Right lobe of liver (tissue), 6 donors: ENCODE results near the gene CHST11. TPM values are rescaled to one million over a fixed set of nuclear protein-coding genes. Genes with fewer than 3 reads are reported as not detected.

Source experiments
- ATAC-seq, 4 donors: fragments of 200-7000 bp; cut with Tn5 transposase; one replicate each; pipeline ENCODE4 v1.9.1; 2020; ENCODE audit warnings: mild to moderate bottlenecking in 4 of 4, moderate library complexity in 4 of 4
- DNase-seq, 3 donors: peaks; one replicate each; pipeline ENCODE4 v3.0.0-alpha.2; 2020
- H3K27ac ChIP-seq, 3 donors: fragments of 200-600 bp; one replicate each; pipeline ENCODE4 v1.8.0; 2022
- H3K27me3 ChIP-seq, 2 donors: fragments of 200-600 bp; one replicate each; pipeline ENCODE4 v1.8.0; 2022
- H3K36me3 ChIP-seq, 4 donors: fragments of 200-600 bp; sonication (generic) in 1 of 4; one replicate each; pipeline versions ENCODE4 v1.5.1 to v1.8.0; 2017 to 2022; ENCODE audit warnings: control low read depth in 1 of 4
- H3K4me1 ChIP-seq, 4 donors: fragments of 200-600 bp; sonication (generic) in 1 of 4; one replicate each; pipeline versions ENCODE4 v1.5.1 to v1.8.0; 2017 to 2022; ENCODE audit warnings: control low read depth in 1 of 4
- H3K4me3 ChIP-seq, 3 donors: fragments of 200-600 bp; one replicate each; pipeline ENCODE4 v1.8.0; 2022
- H3K9me3 ChIP-seq, 4 donors: fragments of 200-600 bp; sonication (generic) in 1 of 4; one replicate each; pipeline versions ENCODE4 v1.5.1 to v1.8.0; 2017 to 2022; ENCODE audit warnings: control low read depth in 1 of 4
- POLR2A ChIP-seq: fragments of 450-650 bp; IDR thresholded peaks from one replicate; pipeline ENCODE4 v1.6.1; 2017; ENCODE audit warnings: antibody characterized with exemption, mild to moderate bottlenecking
- WGBS: methylation state at CpG from one replicate; pipeline ENCODE4 v1.1.6; 2018; ENCODE audit warnings: low coverage, low lambda C conversion rate; ENCODE audit not compliant: insufficient coverage; ENCODE audit errors: missing lambda C conversion rate; 5-methylcytosine and 5-hydroxymethylcytosine counted together
- intact Hi-C, 2 donors: fragments of 100-400 bp; cut with DNase I; formaldehyde crosslinking; loops; one replicate each; pipeline versions ENCODE4 v1.11.2 to v1.14.1; 2022
- total RNA-seq, 6 experiments: library from RNA; depleted of rRNA in 2 of 6; stranded (reverse); fragments of >200 nt in 2 of 6; fragmentation: NEBNext Ultra II Directional in 3 of 6; extraction: Animal tissue kit (Norgen Biotek cat#: 25700) in 3 of 6; gene quantifications; one replicate each; pipeline versions ENCODE4 v1.1.0 to v1.2.4, GENCODE V29; 2016 to 2023
- TF ChIP-seq, protein P1 (sequence below), 4 donors: fragments of 200-600 bp in 3 of 4; fragments of 450-650 bp in 1 of 4; IDR thresholded peaks; one replicate each; pipeline versions ENCODE4 v1.5.1 to v1.8.0; 2016 to 2022; ENCODE audit warnings: antibody characterized with exemption in 4 of 4, mild to moderate bottlenecking in 2 of 4
- donor health status: DM: no; HTN: yes; CAD: no.
- donor health status: DM: no; HTN: no; CAD: no.
- donor health status: DM: no; HTN: no; CAD: no.
- donor health status: DM: no; HTN: yes; CAD: no.
- donor health status: DM: no; HTN: yes; CAD: no.

Gene CHST11
- total RNA-seq, 6 experiments from 2014 or later, result 0.57 to 10.4 (median 3.5) TPM

- Histone ChIP-seq H3K4me1 (no peaks in the 10 kb centered on the region), H3K27ac (no peak overlapping the region), H3K9me3 (no peaks in the 10 kb centered on the region), H3K4me3 (no peak overlapping the region), H3K27me3 (no peaks in the 10 kb centered on the region), H3K36me3 (no peaks in the 10 kb centered on the region)
- ATAC-seq (peak; percentile 36 to 55 (median 52)), DNase-seq (no peak)
- 65% methylated on average over 7 of the region's 7 CpGs for WGBS
- TF ChIP-seq, protein P1, sequence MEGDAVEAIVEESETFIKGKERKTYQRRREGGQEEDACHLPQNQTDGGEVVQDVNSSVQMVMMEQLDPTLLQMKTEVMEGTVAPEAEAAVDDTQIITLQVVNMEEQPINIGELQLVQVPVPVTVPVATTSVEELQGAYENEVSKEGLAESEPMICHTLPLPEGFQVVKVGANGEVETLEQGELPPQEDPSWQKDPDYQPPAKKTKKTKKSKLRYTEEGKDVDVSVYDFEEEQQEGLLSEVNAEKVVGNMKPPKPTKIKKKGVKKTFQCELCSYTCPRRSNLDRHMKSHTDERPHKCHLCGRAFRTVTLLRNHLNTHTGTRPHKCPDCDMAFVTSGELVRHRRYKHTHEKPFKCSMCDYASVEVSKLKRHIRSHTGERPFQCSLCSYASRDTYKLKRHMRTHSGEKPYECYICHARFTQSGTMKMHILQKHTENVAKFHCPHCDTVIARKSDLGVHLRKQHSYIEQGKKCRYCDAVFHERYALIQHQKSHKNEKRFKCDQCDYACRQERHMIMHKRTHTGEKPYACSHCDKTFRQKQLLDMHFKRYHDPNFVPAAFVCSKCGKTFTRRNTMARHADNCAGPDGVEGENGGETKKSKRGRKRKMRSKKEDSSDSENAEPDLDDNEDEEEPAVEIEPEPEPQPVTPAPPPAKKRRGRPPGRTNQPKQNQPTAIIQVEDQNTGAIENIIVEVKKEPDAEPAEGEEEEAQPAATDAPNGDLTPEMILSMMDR (IDR thresholded peaks at IDR 0.05), result no peak
- TF ChIP-seq POLR2A, result no peak
- intact Hi-C loops, result no loop called here
Measured at GRCh38 chr12:104682790-104683279, 226.1 kb downstream of the CHST11 start.

GRCh38 chr12:104683831-104684503 is 227.2 kb downstream of the CHST11 start:
- Histone ChIP-seq H3K4me3 (no peak overlapping the region), H3K4me1 (no peaks in the 10 kb centered on the region), H3K27ac (no peak overlapping the region), H3K9me3 (no peaks in the 10 kb centered on the region), H3K27me3 (no peaks in the 10 kb centered on the region), H3K36me3 (no peaks in the 10 kb centered on the region)
- DNase-seq (no peak), ATAC-seq (no peak)
- TF ChIP-seq, protein P1 (IDR thresholded peaks at IDR 0.05), result no peak
- TF ChIP-seq POLR2A, result no peak
- 58% methylated on average over 5 of the region's 5 CpGs for WGBS
- intact Hi-C loops, result no loop called here

DNA sequence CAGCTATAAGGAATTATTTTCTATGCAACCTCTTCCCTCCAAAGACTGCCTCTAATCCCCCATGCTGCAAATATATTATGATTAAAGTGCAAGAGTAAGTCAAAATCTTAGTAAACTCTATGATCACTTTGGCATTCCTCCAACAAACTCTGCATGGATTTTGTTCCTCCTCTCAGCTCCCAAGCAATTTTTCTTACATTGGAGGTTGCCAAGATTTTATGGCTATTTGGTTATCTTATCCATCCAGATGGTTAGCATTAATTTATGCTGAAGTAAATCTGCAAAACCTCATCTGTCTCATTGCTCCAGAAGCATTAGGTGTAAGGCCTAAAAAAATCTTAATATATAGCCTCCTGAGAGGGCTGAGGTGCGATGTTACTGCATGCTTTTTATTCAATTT is 228.1 kb downstream of the CHST11 start:
- DNase-seq, result no peak
- 78% methylated on average over 1 of the region's 1 CpG for WGBS

DNA sequence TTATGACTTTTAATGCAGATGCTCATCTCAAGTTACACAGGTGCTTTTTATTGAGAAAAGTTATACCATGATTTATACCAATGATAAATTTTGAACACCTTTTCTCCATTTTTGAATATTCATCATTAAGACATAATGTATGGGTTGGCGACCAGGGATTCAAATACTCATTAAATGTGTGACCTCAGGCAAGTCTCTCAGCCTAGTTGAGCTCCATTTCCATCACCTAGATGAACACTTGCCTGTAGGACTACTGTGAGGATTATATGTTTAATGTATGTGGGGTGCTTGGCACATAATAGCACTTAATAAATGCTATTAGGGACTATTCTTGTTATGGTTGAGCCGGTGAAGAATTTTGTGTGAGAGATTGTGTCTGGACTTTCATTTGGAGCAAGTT is 228.6 kb downstream of the CHST11 start:
- TF ChIP-seq POLR2A, result no peak
- TF ChIP-seq, protein P1 (IDR thresholded peaks at IDR 0.05), result no peak
- 73% methylated on average over 2 of the region's 2 CpGs for WGBS
- DNase-seq (no peak), ATAC-seq (no peak)
- H3K27me3 ChIP-seq, result no peaks in the 10 kb centered on the region
- H3K36me3 ChIP-seq, result no peaks in the 10 kb centered on the region
- intact Hi-C loops, result no loop called here
- H3K4me3 ChIP-seq, result no peak overlapping the region
- no peak overlapping the region for H3K27ac ChIP-seq
- no peaks in the 10 kb centered on the region for H3K4me1 ChIP-seq
- no peaks in the 10 kb centered on the region for H3K9me3 ChIP-seq

More for the DNA sequence above, 228.1 kb downstream of the CHST11 start:
- intact Hi-C loops, result no loop called here
- H3K36me3 ChIP-seq, result no peaks in the 10 kb centered on the region
- H3K4me1 ChIP-seq, result no peaks in the 10 kb centered on the region
- no peaks in the 10 kb centered on the region for H3K27me3 ChIP-seq
- no peak for ATAC-seq
- H3K9me3 ChIP-seq, result no peaks in the 10 kb centered on the region
- H3K27ac ChIP-seq, result no peak overlapping the region
- TF ChIP-seq, protein P1 (IDR thresholded peaks at IDR 0.05), result no peak
- TF ChIP-seq POLR2A, result no peak
- no peak overlapping the region for H3K4me3 ChIP-seq
